Naive thymus-derived CD4-positive, alpha-beta T cell (primary cell): ENCODE results near the gene TYW3. TPM values are rescaled to one million over a fixed set of nuclear protein-coding genes. Genes with fewer than 3 reads are reported as not detected.
"Not testable (repeated sequence)": the region's sequence is repeated elsewhere in the genome, so short reads cannot be mapped to it uniquely, and the experiment has no call there.

ENCODE experiments used
- ATAC-seq: fragments of 150-1000 bp; cut with Tn5 transposase; 2 replicates; pipeline ENCODE4 v1.10.0; 2021; ENCODE audit warnings: mild to moderate bottlenecking, moderate library complexity
- CTCF ChIA-PET: fragments of 350-600 bp; sonication (Branson Sonifier 250); formaldehyde crosslinking; loops from one replicate; lab custom pipeline; 2021; ENCODE audit warnings: antibody characterized with exemption; lab: Charles Lee
- POLR2A ChIA-PET: fragments of 350-600 bp; sonication (Branson Sonifier 250); formaldehyde crosslinking; loops from one replicate; lab custom pipeline; 2021; ENCODE audit warnings: antibody characterized with exemption, inconsistent platforms; lab: Charles Lee
- DNase-seq, 9 donors: peaks; one replicate each; pipeline versions ENCODE4 v3.0.0 to v3.0.0-alpha.2; 2020 to 2022; ENCODE audit warnings: mixed read lengths in 1 of 9
- H3K27ac ChIP-seq: one replicate; pipeline ENCODE4 v1.7.0; 2013; ENCODE audit warnings: mild to moderate bottlenecking, low read depth, low read length, moderate library complexity
- H3K27me3 ChIP-seq, 2 donors: one replicate each; pipeline ENCODE4 v1.7.0; 2013; ENCODE audit warnings: low read length in 2 of 2, mild to moderate bottlenecking in 2 of 2, moderate library complexity in 2 of 2; ENCODE audit not compliant: control insufficient read depth in 2 of 2, insufficient read depth in 2 of 2
- H3K36me3 ChIP-seq, 3 experiments: 1 replicate in 2 of 3; 2 replicates in 1 of 3; pipeline ENCODE4 v1.7.0; 2013; ENCODE audit warnings: low read length in 3 of 3, mild to moderate bottlenecking in 3 of 3, moderate library complexity in 1 of 3; ENCODE audit not compliant: insufficient read depth in 3 of 3, control insufficient read depth in 2 of 3
- H3K4me1 ChIP-seq, 2 donors: one replicate each; pipeline ENCODE4 v1.7.0; 2013; ENCODE audit warnings: low read length in 2 of 2, mild to moderate bottlenecking in 2 of 2, moderate library complexity in 1 of 2; ENCODE audit not compliant: control insufficient read depth in 2 of 2, insufficient read depth in 2 of 2
- H3K4me3 ChIP-seq: 2 replicates; pipeline ENCODE4 v1.7.0; 2013; ENCODE audit warnings: mild to moderate bottlenecking, low read length
- H3K9me3 ChIP-seq, 3 experiments: 1 replicate in 2 of 3; 2 replicates in 1 of 3; pipeline ENCODE4 v1.7.0; 2013; ENCODE audit warnings: low read length in 3 of 3; ENCODE audit not compliant: control insufficient read depth in 2 of 3
- H3K27ac Mint-ChIP-seq, 9 donors: one replicate each; pipeline ENCODE4 v1.8.0; 2020 to 2022; ENCODE audit warnings: mixed read lengths in 9 of 9, mild to moderate bottlenecking in 8 of 9, moderate library complexity in 5 of 9, inconsistent platforms in 2 of 9
- H3K27me3 Mint-ChIP-seq, 5 donors: one replicate each; pipeline ENCODE4 v1.8.0; 2021 to 2022; ENCODE audit warnings: mixed read lengths in 5 of 5, mild to moderate bottlenecking in 1 of 5
- H3K36me3 Mint-ChIP-seq, 5 donors: one replicate each; pipeline ENCODE4 v1.8.0; 2020 to 2022; ENCODE audit warnings: mixed read lengths in 5 of 5, mild to moderate bottlenecking in 3 of 5, inconsistent platforms in 1 of 5
- H3K4me1 Mint-ChIP-seq, 7 donors: one replicate each; pipeline ENCODE4 v1.8.0; 2020 to 2022; ENCODE audit warnings: mixed read lengths in 7 of 7, mild to moderate bottlenecking in 3 of 7, inconsistent platforms in 1 of 7
- H3K4me3 Mint-ChIP-seq, 10 donors: one replicate each; pipeline ENCODE4 v1.8.0; 2020 to 2022; ENCODE audit warnings: mild to moderate bottlenecking in 10 of 10, mixed read lengths in 10 of 10, moderate library complexity in 6 of 10, inconsistent platforms in 2 of 10
- H3K9me3 Mint-ChIP-seq, 11 donors: one replicate each; pipeline ENCODE4 v1.8.0; 2020 to 2022; ENCODE audit warnings: mixed read lengths in 11 of 11, mild to moderate bottlenecking in 4 of 11, inconsistent platforms in 1 of 11, moderate library complexity in 1 of 11
- intact Hi-C, 2 donors: fragments of 100-400 bp; cut with micrococcal nuclease; formaldehyde crosslinking; loops; one replicate each; pipeline ENCODE4 v1.15.1; 2023
- polyA plus RNA-seq, 2 donors: library from polyadenylated mRNA; unstranded; fragments of 300-500 nt; fragmentation: Illumina TruSeq; gene quantifications; one replicate each; pipeline ENCODE4 v1.2.3, GENCODE V29; 2021
- total RNA-seq, 6 experiments: library from RNA in 5 of 6; stranded (reverse) in 5 of 6; gene quantifications; 1 replicate in 5 of 6; 2 replicates in 1 of 6; pipeline ENCODE4 v1.2.3 and lab custom pipeline; 2021 to 2026

Gene TYW3
- total and polyA plus RNA-seq, 7 experiments from 2014 or later: 9.2 to 24.7 (median 17.4) TPM

DNA sequence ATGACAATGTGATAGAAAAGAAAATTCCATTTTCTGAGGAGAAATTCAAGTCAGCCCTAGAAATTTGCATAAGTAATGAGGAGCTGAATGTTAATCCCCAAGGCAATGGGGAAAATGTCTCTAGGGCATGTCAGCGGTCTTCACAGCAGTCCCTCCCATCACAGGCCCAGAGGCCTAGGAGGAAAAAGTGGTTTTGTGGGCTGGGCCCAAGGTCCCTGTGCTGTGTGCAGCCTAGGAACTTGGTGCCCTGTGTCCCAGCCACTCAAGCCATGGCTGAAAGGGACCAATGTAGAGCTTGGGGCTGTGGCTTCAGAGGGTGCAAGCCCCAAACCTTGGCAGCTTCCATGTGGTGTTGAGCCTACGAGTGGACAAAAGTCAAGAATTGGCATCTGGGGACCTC lies 23.7 kb downstream of the TYW3 start:
- H3K4me1 ChIP-seq, H3K27me3 ChIP-seq, intact Hi-C loops, H3K4me1 Mint-ChIP-seq, H3K27me3 Mint-ChIP-seq, POLR2A ChIA-PET, H3K27ac ChIP-seq, H3K4me3 ChIP-seq, ATAC-seq, H3K4me3 Mint-ChIP-seq, CTCF ChIA-PET, H3K9me3 ChIP-seq, DNase-seq, H3K27ac Mint-ChIP-seq: not testable (repeated sequence)
- Mint-ChIP-seq H3K36me3 (peaks cover 35 to 91% (median 74%) of the 10 kb centered on the region in 5 donors), H3K9me3 (peaks cover 0 to 15% (median 7%) of the 10 kb centered on the region in 11 donors)
- H3K36me3 ChIP-seq: peaks cover 6 to 56% (median 8%) of the 10 kb centered on the region in 3 experiments

DNA sequence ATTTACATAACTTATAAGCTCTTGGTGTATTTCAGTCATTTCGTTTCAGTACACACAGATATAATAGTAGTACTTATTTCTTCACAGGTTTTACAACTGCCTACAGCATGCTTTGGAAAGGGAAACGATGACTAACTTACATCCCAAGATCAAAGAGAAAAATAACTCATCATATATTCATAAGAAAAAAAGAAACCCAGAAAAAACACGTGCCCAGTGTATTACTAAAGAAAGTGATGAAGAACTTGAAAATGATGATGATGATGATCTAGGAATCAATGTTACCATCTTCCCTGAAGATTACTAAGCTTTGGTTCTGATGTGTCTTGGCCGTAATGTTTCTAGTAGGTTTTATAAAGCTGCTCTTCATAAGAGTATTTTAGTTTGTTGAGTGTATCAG lies 30.9 kb downstream of the TYW3 start:
- Mint-ChIP-seq H3K27ac (peak overlapping the region in 3 of 9 donors; percentile 1 to 45 (median 38)), H3K4me1 (peaks cover 0 to 14% (median 4%) of the 10 kb centered on the region in 7 donors), H3K36me3 (peaks cover 14 to 46% (median 25%) of the 10 kb centered on the region in 5 donors), H3K4me3 (no peak overlapping the region), H3K9me3 (no peaks in the 10 kb centered on the region), H3K27me3 (no peaks in the 10 kb centered on the region)
- no peaks in the 10 kb centered on the region for H3K27me3 ChIP-seq
- CTCF ChIA-PET: interaction anchor here (1.3 kb wide), 1 partner anchor 8 kb away, joined by 4 read pairs; no protein-coding TSS in a partner anchor
- peaks cover 0 to 31% (median 5%) of the 10 kb centered on the region in 3 experiments for H3K36me3 ChIP-seq
- no peaks in the 10 kb centered on the region for H3K4me1 ChIP-seq
- no peak overlapping the region for H3K27ac ChIP-seq
- ATAC-seq (no peak), DNase-seq (no peak)
- intact Hi-C loops: no loop called here
- no peak overlapping the region for H3K4me3 ChIP-seq
- POLR2A ChIA-PET: no interaction called here
- no peaks in the 10 kb centered on the region for H3K9me3 ChIP-seq

DNA sequence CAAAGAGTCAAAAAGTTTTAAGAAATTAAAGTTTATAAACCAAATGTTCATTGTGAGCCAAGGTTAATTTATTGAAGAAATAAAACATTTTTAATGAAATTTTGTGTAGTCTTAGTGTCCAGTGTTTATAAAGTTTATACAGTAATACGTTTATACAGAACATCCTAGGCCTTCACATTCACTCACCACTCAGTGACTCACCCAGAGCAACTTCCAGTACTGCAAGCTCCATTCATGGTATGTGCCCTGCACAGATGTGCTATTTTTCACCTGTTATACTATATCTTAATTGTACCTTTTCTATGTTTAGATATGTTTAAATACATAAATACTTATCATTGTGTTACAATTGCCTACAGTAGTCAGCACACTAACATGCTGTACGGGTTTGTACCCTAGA lies 33.6 kb downstream of the TYW3 start:
- ChIA-PET CTCF (no interaction called here), POLR2A (no interaction called here)
- Histone ChIP-seq H3K4me3 (no peak overlapping the region), H3K36me3 (peaks cover 0 to 21% (median 5%) of the 10 kb centered on the region in 3 experiments), H3K27me3 (no peaks in the 10 kb centered on the region), H3K4me1 (no peaks in the 10 kb centered on the region), H3K9me3 (no peaks in the 10 kb centered on the region), H3K27ac (no peak overlapping the region)
- H3K36me3 Mint-ChIP-seq: peaks cover 6 to 22% (median 14%) of the 10 kb centered on the region in 5 donors
- H3K4me3 Mint-ChIP-seq: no peak overlapping the region
- no peak overlapping the region for H3K27ac Mint-ChIP-seq
- peaks cover 0 to 10% (median 2%) of the 10 kb centered on the region in 7 donors for H3K4me1 Mint-ChIP-seq
- ATAC-seq (no peak), DNase-seq (no peak)
- H3K9me3 Mint-ChIP-seq: no peaks in the 10 kb centered on the region
- intact Hi-C loops: no loop called here
- H3K27me3 Mint-ChIP-seq: peaks cover 0 to 6% (median 0%) of the 10 kb centered on the region in 5 donors

DNA sequence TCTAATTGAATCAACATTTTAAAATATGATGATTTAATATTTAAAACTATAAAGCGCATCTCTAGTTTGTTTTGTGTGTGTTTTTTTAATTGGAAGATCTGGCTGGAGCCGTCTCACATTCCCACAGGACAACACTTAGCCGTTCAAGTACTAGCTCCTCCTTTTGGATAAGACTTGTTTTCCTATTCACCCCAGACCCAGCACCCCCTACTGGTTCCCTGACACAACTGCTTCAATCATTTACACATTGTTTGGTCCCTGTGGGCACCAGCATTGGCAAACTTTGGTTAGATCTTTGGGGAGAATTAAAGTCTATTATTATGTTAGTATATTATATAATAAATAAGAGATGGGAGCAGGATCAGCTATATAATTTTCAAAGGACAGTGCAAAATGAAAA lies 34.5 kb downstream of the TYW3 start:
- DNase-seq (no peak), ATAC-seq (no peak)
- Histone ChIP-seq H3K9me3 (no peaks in the 10 kb centered on the region), H3K27me3 (no peaks in the 10 kb centered on the region), H3K4me3 (no peak overlapping the region), H3K27ac (no peak overlapping the region), H3K4me1 (no peaks in the 10 kb centered on the region), H3K36me3 (peaks cover 0 to 14% (median 5%) of the 10 kb centered on the region in 3 experiments)
- Mint-ChIP-seq H3K36me3 (peaks cover 4 to 16% (median 11%) of the 10 kb centered on the region in 5 donors), H3K4me1 (peaks cover 0 to 7% (median under 1%) of the 10 kb centered on the region in 7 donors), H3K27ac (no peak overlapping the region), H3K27me3 (peaks cover 0 to 6% (median 0%) of the 10 kb centered on the region in 5 donors), H3K9me3 (no peaks in the 10 kb centered on the region), H3K4me3 (no peak overlapping the region)
- intact Hi-C loops: no loop called here
- POLR2A ChIA-PET: no interaction called here
- CTCF ChIA-PET: no interaction called here

GRCh38 chr1:74771913-74772515 lies 39.1 kb downstream of the TYW3 start:
- ATAC-seq: peak; percentile 67
- H3K27ac ChIP-seq: no peak overlapping the region
- intact Hi-C loops: no loop called here
- Mint-ChIP-seq H3K9me3 (no peaks in the 10 kb centered on the region), H3K27ac (no peak overlapping the region), H3K4me1 (peaks cover 0 to 5% (median 0%) of the 10 kb centered on the region in 7 donors), H3K4me3 (no peak overlapping the region), H3K27me3 (peaks cover 0 to 17% (median 13%) of the 10 kb centered on the region in 5 donors), H3K36me3 (no peaks in the 10 kb centered on the region)
- no peaks in the 10 kb centered on the region for H3K27me3 ChIP-seq
- H3K9me3 ChIP-seq: no peaks in the 10 kb centered on the region
- H3K4me3 ChIP-seq: no peak overlapping the region
- peak in 5 of 9 donors; percentile 17 to 30 (median 22) for DNase-seq
- no peaks in the 10 kb centered on the region for H3K4me1 ChIP-seq
- ChIA-PET CTCF (interaction anchor here (0.8 to 1.0 kb wide), 3 partner anchors 9 to 494 kb away, joined by 3 to 4 read pairs (median 3); no protein-coding TSS in a partner anchor), POLR2A (no interaction called here)
- H3K36me3 ChIP-seq: no peaks in the 10 kb centered on the region

- no peak overlapping the region for H3K4me3 Mint-ChIP-seq
- Histone ChIP-seq H3K4me1 (no peaks in the 10 kb centered on the region), H3K9me3 (no peaks in the 10 kb centered on the region), H3K27me3 (no peaks in the 10 kb centered on the region), H3K4me3 (no peak overlapping the region), H3K27ac (no peak overlapping the region), H3K36me3 (no peaks in the 10 kb centered on the region)
- POLR2A ChIA-PET: no interaction called here
- CTCF ChIA-PET: no interaction called here
- DNase-seq (no peak), ATAC-seq (no peak)
- H3K27me3 Mint-ChIP-seq: peaks cover 1 to 17% (median 14%) of the 10 kb centered on the region in 5 donors
- intact Hi-C loops: no loop called here
- no peaks in the 10 kb centered on the region for H3K36me3 Mint-ChIP-seq
- no peaks in the 10 kb centered on the region for H3K9me3 Mint-ChIP-seq
- H3K4me1 Mint-ChIP-seq: peaks cover 0 to 5% (median 0%) of the 10 kb centered on the region in 7 donors
- H3K27ac Mint-ChIP-seq: no peak overlapping the region
Observed at GRCh38 chr1:74772945-74773344, 40.0 kb downstream of the TYW3 start.

DNA sequence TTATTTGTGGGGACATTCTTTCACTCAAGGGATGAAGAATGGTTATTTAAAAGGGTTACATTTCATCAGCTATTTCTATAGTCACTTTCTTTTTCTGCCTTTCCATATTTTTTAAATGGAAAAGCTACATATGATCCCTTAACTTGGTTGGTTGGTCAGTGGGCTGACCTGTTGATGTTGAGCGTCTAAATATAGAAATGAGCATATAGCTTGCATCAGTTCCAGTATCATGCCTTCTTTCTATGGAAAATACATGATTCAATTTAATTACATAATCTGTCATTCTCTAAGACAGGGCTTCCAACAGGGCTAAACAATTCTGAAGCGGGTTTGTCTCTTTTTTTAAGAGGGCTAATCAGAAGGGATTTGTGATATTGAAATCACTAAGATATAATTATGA lies 40.6 kb downstream of the TYW3 start:
- Histone ChIP-seq H3K27ac (no peak overlapping the region), H3K9me3 (no peaks in the 10 kb centered on the region), H3K27me3 (no peaks in the 10 kb centered on the region), H3K4me1 (no peaks in the 10 kb centered on the region), H3K4me3 (no peak overlapping the region), H3K36me3 (no peaks in the 10 kb centered on the region)
- peaks cover 8 to 20% (median 20%) of the 10 kb centered on the region in 5 donors for H3K27me3 Mint-ChIP-seq
- no peak overlapping the region for H3K27ac Mint-ChIP-seq
- peaks cover 0 to 5% (median 0%) of the 10 kb centered on the region in 7 donors for H3K4me1 Mint-ChIP-seq
- intact Hi-C loops: no loop called here
- ATAC-seq (no peak), DNase-seq (no peak)
- ChIA-PET CTCF (no interaction called here), POLR2A (no interaction called here)
- no peak overlapping the region for H3K4me3 Mint-ChIP-seq
- no peaks in the 10 kb centered on the region for H3K36me3 Mint-ChIP-seq
- H3K9me3 Mint-ChIP-seq: no peaks in the 10 kb centered on the region
